GM12874 (cell line): Measurements from ENCODE around the gene ADCY1.

ENCODE experiments used
- CTCF ChIP-seq: IDR thresholded peaks from 2 replicates; pipeline ENCODE4 v1.5.1; 2011; ENCODE audit warnings: low read depth, mild to moderate bottlenecking, control low read depth, low read length, moderate library complexity; ENCODE audit not compliant: insufficient read depth

ADCY1 gene

GRCh38 chr7:45624392-45624760, 50.2 kb downstream of the ADCY1 start:
- TF ChIP-seq CTCF: no peak

GRCh38 chr7:45625067-45625466, 50.9 kb downstream of the ADCY1 start:
- TF ChIP-seq CTCF: no peak

- TF ChIP-seq CTCF: no peak
These were observed 51.7 kb downstream of the ADCY1 start for GRCh38 chr7:45625714-45626440.

GRCh38 chr7:45626441-45627430, 52.6 kb downstream of the ADCY1 start:
- TF ChIP-seq CTCF: no peak

GRCh38 chr7:45627691-45628456, 53.7 kb downstream of the ADCY1 start:
- TF ChIP-seq CTCF: no peak

- TF ChIP-seq CTCF: no peak
These were observed 57.4 kb downstream of the ADCY1 start for GRCh38 chr7:45631569-45631968.

GRCh38 chr7:45636733-45637132, 62.6 kb downstream of the ADCY1 start:
- no peak for TF ChIP-seq CTCF
